ENCODE data around the gene WDCP.

WDCP gene

GRCh38 chr2:24085200-24085489 lies 38.0 kb upstream of the WDCP start:
- TF ChIP-seq FOXP2 (optimal IDR thresholded peaks at IDR 0.05; ENCODE audit: borderline replicate concordance, extremely low read depth, extremely low read length, insufficient read depth) (no peak), REST (IDR thresholded peaks at IDR 0.05; ENCODE audit: insufficient read depth in 1 of 2, low read depth in 2 of 2, low read length in 2 of 2) (no peak)

- TF ChIP-seq POLR2AphosphoS5 (IDR thresholded peaks at IDR 0.05; ENCODE audit: low read depth, low read length) (peak; percentile 86), REST (IDR thresholded peaks at IDR 0.05; ENCODE audit: insufficient read depth in 1 of 2, low read depth in 2 of 2, low read length in 2 of 2) (no peak), FOXP2 (optimal IDR thresholded peaks at IDR 0.05; ENCODE audit: borderline replicate concordance, extremely low read depth, extremely low read length, insufficient read depth) (peak; percentile 84), TAF1 (IDR thresholded peaks at IDR 0.05; ENCODE audit: borderline replicate concordance, insufficient read depth, low read length) (peak; percentile 76; the same call in 1 of the 2 replicates), SIN3A (IDR thresholded peaks at IDR 0.05; ENCODE audit: borderline replicate concordance, insufficient read depth, low read length) (0 out of 2 replicates have a peak, but pooled peaks have one; percentile 4)
Measured at GRCh38 chr2:24084386-24085199, 37.4 kb upstream of the WDCP start, which contains the start of gene TP53I3. Gene TP53I3 (minus strand): TSS chr2:24084834. CDS start chr2:24084326, 508 bp downstream.

- TF ChIP-seq POLR2AphosphoS5 (IDR thresholded peaks at IDR 0.05; ENCODE audit: low read depth, low read length) = peak; percentile 17; the same call in 1 of the 2 replicates
- no peak for TF ChIP-seq TAF1 (IDR thresholded peaks at IDR 0.05; ENCODE audit: borderline replicate concordance, insufficient read depth, low read length)
Measured at GRCh38 chr2:24083567-24084385, 36.6 kb upstream of the WDCP start.

GRCh38 chr2:24082787-24083566 lies 35.8 kb upstream of the WDCP start:
- no peak for TF ChIP-seq REST (IDR thresholded peaks at IDR 0.05; ENCODE audit: insufficient read depth in 1 of 2, low read depth in 2 of 2, low read length in 2 of 2)
- TF ChIP-seq POLR2AphosphoS5 (IDR thresholded peaks at IDR 0.05; ENCODE audit: low read depth, low read length) = no peak
- no peak for TF ChIP-seq TAF1 (IDR thresholded peaks at IDR 0.05; ENCODE audit: borderline replicate concordance, insufficient read depth, low read length)
- TF ChIP-seq FOXP2 (optimal IDR thresholded peaks at IDR 0.05; ENCODE audit: borderline replicate concordance, extremely low read depth, extremely low read length, insufficient read depth) = no peak
- TF ChIP-seq SIN3A (IDR thresholded peaks at IDR 0.05; ENCODE audit: borderline replicate concordance, insufficient read depth, low read length) = no peak

GRCh38 chr2:24080701-24081100 lies 33.5 kb upstream of the WDCP start:
- no peak for TF ChIP-seq FOXP2 (optimal IDR thresholded peaks at IDR 0.05; ENCODE audit: borderline replicate concordance, extremely low read depth, extremely low read length, insufficient read depth)
- TF ChIP-seq REST (IDR thresholded peaks at IDR 0.05; ENCODE audit: insufficient read depth in 1 of 2, low read depth in 2 of 2, low read length in 2 of 2) = no peak
- TF ChIP-seq SIN3A (IDR thresholded peaks at IDR 0.05; ENCODE audit: borderline replicate concordance, insufficient read depth, low read length) = no peak
- TF ChIP-seq TAF1 (IDR thresholded peaks at IDR 0.05; ENCODE audit: borderline replicate concordance, insufficient read depth, low read length) = no peak
- TF ChIP-seq POLR2AphosphoS5 (IDR thresholded peaks at IDR 0.05; ENCODE audit: low read depth, low read length) = no peak

Measured in PFSK-1 (cell line).